Prostate gland (tissue), 2 donors: ENCODE results near the gene YEATS2.

Experiments used
- POLR2A ChIP-seq: fragments of 450-650 bp; IDR thresholded peaks from one replicate; pipeline ENCODE4 v1.6.1; 2016; ENCODE audit warnings: antibody characterized with exemption, mild to moderate bottlenecking
- TF ChIP-seq, protein P1 (sequence below), 4 experiments: fragments of 200-600 bp in 2 of 4; fragments of 450-650 bp in 2 of 4; sonication (generic) in 2 of 4; IDR thresholded peaks; 1 replicate in 3 of 4; 2 replicates in 1 of 4; pipeline ENCODE4 v1.5.1; 2016 to 2019; ENCODE audit warnings: antibody characterized with exemption in 4 of 4, mild to moderate bottlenecking in 2 of 4, moderate library complexity in 2 of 4

DNA sequence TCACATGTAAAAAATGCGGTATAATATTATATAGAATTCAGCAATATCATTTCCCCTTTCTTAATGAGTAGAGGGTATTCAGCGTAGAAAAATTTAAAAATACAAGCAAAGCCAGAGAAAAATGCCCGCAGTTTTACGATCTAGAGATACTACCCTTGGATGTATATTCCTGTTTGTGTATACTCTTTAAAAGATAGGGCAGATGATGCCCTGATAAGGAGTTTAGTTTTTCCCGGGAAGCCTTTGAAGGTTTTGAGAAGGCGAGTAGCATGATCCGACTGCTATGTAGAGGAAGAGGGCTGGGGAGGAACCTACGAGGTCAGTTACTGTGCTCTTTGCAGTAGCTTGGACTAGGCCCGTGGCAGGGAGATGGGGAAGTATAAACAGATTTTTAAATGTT is 1.2 kb downstream of the YEATS2 start:
- no peak for TF ChIP-seq POLR2A
- TF ChIP-seq, protein P1, sequence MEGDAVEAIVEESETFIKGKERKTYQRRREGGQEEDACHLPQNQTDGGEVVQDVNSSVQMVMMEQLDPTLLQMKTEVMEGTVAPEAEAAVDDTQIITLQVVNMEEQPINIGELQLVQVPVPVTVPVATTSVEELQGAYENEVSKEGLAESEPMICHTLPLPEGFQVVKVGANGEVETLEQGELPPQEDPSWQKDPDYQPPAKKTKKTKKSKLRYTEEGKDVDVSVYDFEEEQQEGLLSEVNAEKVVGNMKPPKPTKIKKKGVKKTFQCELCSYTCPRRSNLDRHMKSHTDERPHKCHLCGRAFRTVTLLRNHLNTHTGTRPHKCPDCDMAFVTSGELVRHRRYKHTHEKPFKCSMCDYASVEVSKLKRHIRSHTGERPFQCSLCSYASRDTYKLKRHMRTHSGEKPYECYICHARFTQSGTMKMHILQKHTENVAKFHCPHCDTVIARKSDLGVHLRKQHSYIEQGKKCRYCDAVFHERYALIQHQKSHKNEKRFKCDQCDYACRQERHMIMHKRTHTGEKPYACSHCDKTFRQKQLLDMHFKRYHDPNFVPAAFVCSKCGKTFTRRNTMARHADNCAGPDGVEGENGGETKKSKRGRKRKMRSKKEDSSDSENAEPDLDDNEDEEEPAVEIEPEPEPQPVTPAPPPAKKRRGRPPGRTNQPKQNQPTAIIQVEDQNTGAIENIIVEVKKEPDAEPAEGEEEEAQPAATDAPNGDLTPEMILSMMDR (IDR thresholded peaks at IDR 0.05) = no peak
